ENCODE data around the gene SLC35F1. TPM values are rescaled to one million over a fixed set of nuclear protein-coding genes. Genes with fewer than 3 reads are reported as not detected.
A peak's percentile ranks its signal among the peaks of the same experiment; 100 is the strongest.

The SLC35F1 gene
- polyA plus RNA-seq, 1 donor from 2014 or later, result 35.1 TPM

- H3K9ac ChIP-seq (ENCODE audit: low read length), result no peak overlapping the region
- peaks cover 7% of the 10 kb centered on the region for H3F3A ChIP-seq (ENCODE audit: insufficient read depth, low read length, poor library complexity, severe bottlenecking)
- H2AFZ ChIP-seq (ENCODE audit: low read depth, low read length), result no peak overlapping the region
- no peaks in the 10 kb centered on the region for H3K79me2 ChIP-seq (replicated peaks; ENCODE audit: insufficient read depth, low read length)
- H3K27me3 ChIP-seq (ENCODE audit: insufficient read depth, low read depth, low read length), result no peaks in the 10 kb centered on the region
- no peak for TF ChIP-seq TAF1 (IDR thresholded peaks at IDR 0.05; ENCODE audit: low read depth)
- no peak for TF ChIP-seq REST (IDR thresholded peaks at IDR 0.05; ENCODE audit: borderline replicate concordance)
- TF ChIP-seq POLR2AphosphoS5 (IDR thresholded peaks at IDR 0.05), result no peak
- TF ChIP-seq EZH2 (IDR thresholded peaks at IDR 0.05; ENCODE audit: borderline replicate concordance, insufficient read depth, low read length, poor library complexity, severe bottlenecking), result no peak
- no peak for TF ChIP-seq MXI1 (conservative IDR thresholded peaks at IDR 0.05; ENCODE audit: poor library complexity, severe bottlenecking)
- no peak for TF ChIP-seq EP300 (conservative IDR thresholded peaks at IDR 0.05; ENCODE audit: poor library complexity, severe bottlenecking)
- no peak for TF ChIP-seq CTCF (IDR thresholded peaks at IDR 0.05; ENCODE audit: poor library complexity, severe bottlenecking)
- no peak for TF ChIP-seq RAD21 (conservative IDR thresholded peaks at IDR 0.05)
- TF ChIP-seq SMC3 (conservative IDR thresholded peaks at IDR 0.05; ENCODE audit: poor library complexity), result no peak
- H3K9me3 ChIP-seq (ENCODE audit: low read length), result no peaks in the 10 kb centered on the region
- no peaks in the 10 kb centered on the region for H4K20me1 ChIP-seq (ENCODE audit: insufficient read depth)
- H3K9me2 ChIP-seq (ENCODE audit: insufficient read depth, low read length), result no peaks in the 10 kb centered on the region
- no peak overlapping the region for H3K4me3 ChIP-seq (ENCODE audit: low read length)
- no peaks in the 10 kb centered on the region for H3K36me3 ChIP-seq (ENCODE audit: insufficient read depth, low read length)
- peak overlapping the region; percentile 38 for H3K4me2 ChIP-seq (ENCODE audit: low read length)
- peak overlapping the region; percentile 80 for H3K27ac ChIP-seq (ENCODE audit: low read length)
These were observed 400.5 kb downstream of the SLC35F1 start for GRCh38 chr6:118307581-118307980.

GRCh38 chr6:118309337-118310093 is 402.5 kb downstream of the SLC35F1 start:
- Histone ChIP-seq H2AFZ (ENCODE audit: low read depth, low read length) (no peak overlapping the region), H3K79me2 (replicated peaks; ENCODE audit: insufficient read depth, low read length) (no peaks in the 10 kb centered on the region), H3K9me2 (ENCODE audit: insufficient read depth, low read length) (no peaks in the 10 kb centered on the region), H4K20me1 (ENCODE audit: insufficient read depth) (no peaks in the 10 kb centered on the region), H3K27me3 (ENCODE audit: insufficient read depth, low read depth, low read length) (no peaks in the 10 kb centered on the region), H3K4me3 (ENCODE audit: low read length) (no peak overlapping the region), H3K27ac (ENCODE audit: low read length) (peak overlapping the region; percentile 6), H3F3A (ENCODE audit: insufficient read depth, low read length, poor library complexity, severe bottlenecking) (peaks cover 7% of the 10 kb centered on the region), H3K9ac (ENCODE audit: low read length) (no peak overlapping the region), H3K9me3 (ENCODE audit: low read length) (no peaks in the 10 kb centered on the region), H3K4me2 (ENCODE audit: low read length) (peak overlapping the region; percentile 13), H3K36me3 (ENCODE audit: insufficient read depth, low read length) (no peaks in the 10 kb centered on the region)
- no peak for TF ChIP-seq EP300 (conservative IDR thresholded peaks at IDR 0.05; ENCODE audit: poor library complexity, severe bottlenecking)
- TF ChIP-seq REST (IDR thresholded peaks at IDR 0.05; ENCODE audit: borderline replicate concordance), result no peak
- TF ChIP-seq EZH2 (IDR thresholded peaks at IDR 0.05; ENCODE audit: borderline replicate concordance, insufficient read depth, low read length, poor library complexity, severe bottlenecking), result no peak
- no peak for TF ChIP-seq MXI1 (conservative IDR thresholded peaks at IDR 0.05; ENCODE audit: poor library complexity, severe bottlenecking)
- no peak for TF ChIP-seq TAF1 (IDR thresholded peaks at IDR 0.05; ENCODE audit: low read depth)
- no peak for TF ChIP-seq CTCF (IDR thresholded peaks at IDR 0.05; ENCODE audit: poor library complexity, severe bottlenecking)
- no peak for TF ChIP-seq POLR2AphosphoS5 (IDR thresholded peaks at IDR 0.05)
- TF ChIP-seq SMC3 (conservative IDR thresholded peaks at IDR 0.05; ENCODE audit: poor library complexity), result no peak
- no peak for TF ChIP-seq RAD21 (conservative IDR thresholded peaks at IDR 0.05)

All from neural cell (in vitro differentiated cells).